ENCODE data around the gene CYB5B. TPM values are rescaled to one million over a fixed set of nuclear protein-coding genes. Genes with fewer than 3 reads are reported as not detected.

Gene CYB5B
- total RNA-seq, 1 experiment from 2014 or later, result 242 TPM

- no peak for DNase-seq (ENCODE audit: low spot score)
- no TSS peak for BruUV-seq (replicated peaks)
- ChIA-PET CTCF (no interaction called here), POLR2A (ENCODE audit: low non-redundant PET) (no interaction called here)
- Histone ChIP-seq H3K27ac (ENCODE audit: low read depth, low read length, poor library complexity, severe bottlenecking) (no peak overlapping the region), H3K4me3 (ENCODE audit: low read depth, low read length, poor library complexity, severe bottlenecking) (no peak overlapping the region), H3K36me3 (ENCODE audit: insufficient read depth, low read length, poor library complexity, severe bottlenecking) (no peaks in the 10 kb centered on the region), H3K27me3 (replicated peaks; ENCODE audit: insufficient read depth, low read depth, low read length, poor library complexity) (no peaks in the 10 kb centered on the region), H3K9me3 (ENCODE audit: low read depth, low read length, poor library complexity, severe bottlenecking) (no peaks in the 10 kb centered on the region), H3K4me1 (ENCODE audit: insufficient read depth, low read length, poor library complexity, severe bottlenecking) (peaks cover 60% of the 10 kb centered on the region)
- TF ChIP-seq CTCF (conservative IDR thresholded peaks at IDR 0.05; ENCODE audit: low read depth, low read length) (no peak), EZH2 (IDR thresholded peaks at IDR 0.05; ENCODE audit: borderline replicate concordance, low read depth, low read length, poor library complexity, severe bottlenecking) (no peak)
- intact Hi-C loops (cut with micrococcal nuclease; ENCODE audit: unreplicated experiment), result loop anchor here (5.0 kb wide), 3 partner anchors 68 to 538 kb away; no protein-coding TSS in a partner anchor
These were observed 25.1 kb upstream of the CYB5B start for GRCh38 chr16:69399361-69399760.

GRCh38 chr16:69402439-69402838 is 22.0 kb upstream of the CYB5B start:
- no TSS peak for BruUV-seq (replicated peaks)
- no peak for TF ChIP-seq CTCF (conservative IDR thresholded peaks at IDR 0.05; ENCODE audit: low read depth, low read length)
- TF ChIP-seq EZH2 (IDR thresholded peaks at IDR 0.05; ENCODE audit: borderline replicate concordance, low read depth, low read length, poor library complexity, severe bottlenecking), result no peak

GRCh38 chr16:69404275-69404805 is 20.1 kb upstream of the CYB5B start:
- H3K27ac ChIP-seq (ENCODE audit: low read depth, low read length, poor library complexity, severe bottlenecking), result peak overlapping the region; percentile 51
- ChIA-PET POLR2A (ENCODE audit: low non-redundant PET) (interaction anchor here (0.7 kb wide), 1 partner anchor 115 kb away, joined by 7 read pairs; no protein-coding TSS in a partner anchor), CTCF (no interaction called here)
- DNase-seq (ENCODE audit: low spot score), result peak; percentile 78
- peaks cover 40% of the 10 kb centered on the region for H3K4me1 ChIP-seq (ENCODE audit: insufficient read depth, low read length, poor library complexity, severe bottlenecking)
- BruUV-seq (replicated peaks), result no TSS peak
- H3K36me3 ChIP-seq (ENCODE audit: insufficient read depth, low read length, poor library complexity, severe bottlenecking), result no peaks in the 10 kb centered on the region
- TF ChIP-seq EZH2 (IDR thresholded peaks at IDR 0.05; ENCODE audit: borderline replicate concordance, low read depth, low read length, poor library complexity, severe bottlenecking) (no peak), CTCF (conservative IDR thresholded peaks at IDR 0.05; ENCODE audit: low read depth, low read length) (no peak)
- intact Hi-C loops (cut with micrococcal nuclease; ENCODE audit: unreplicated experiment), result no loop called here
- H3K4me3 ChIP-seq (ENCODE audit: low read depth, low read length, poor library complexity, severe bottlenecking), result no peak overlapping the region
- no peaks in the 10 kb centered on the region for H3K27me3 ChIP-seq (replicated peaks; ENCODE audit: insufficient read depth, low read depth, low read length, poor library complexity)
- no peaks in the 10 kb centered on the region for H3K9me3 ChIP-seq (ENCODE audit: low read depth, low read length, poor library complexity, severe bottlenecking)

More at GRCh38 chr16:69402439-69402838, 22.0 kb upstream of the CYB5B start:
- Histone ChIP-seq H3K4me1 (ENCODE audit: insufficient read depth, low read length, poor library complexity, severe bottlenecking) (peaks cover 55% of the 10 kb centered on the region), H3K36me3 (ENCODE audit: insufficient read depth, low read length, poor library complexity, severe bottlenecking) (no peaks in the 10 kb centered on the region), H3K4me3 (ENCODE audit: low read depth, low read length, poor library complexity, severe bottlenecking) (no peak overlapping the region), H3K27ac (ENCODE audit: low read depth, low read length, poor library complexity, severe bottlenecking) (peak overlapping the region; percentile 46), H3K27me3 (replicated peaks; ENCODE audit: insufficient read depth, low read depth, low read length, poor library complexity) (no peaks in the 10 kb centered on the region), H3K9me3 (ENCODE audit: low read depth, low read length, poor library complexity, severe bottlenecking) (no peaks in the 10 kb centered on the region)
- peak; percentile 91 for DNase-seq (ENCODE audit: low spot score)
- ChIA-PET CTCF (interaction anchor here (0.5 to 0.7 kb wide), 3 partner anchors 37 to 395 kb away, joined by 3 to 6 read pairs (median 3); no protein-coding TSS in a partner anchor), POLR2A (ENCODE audit: low non-redundant PET) (no interaction called here)
- intact Hi-C loops (cut with micrococcal nuclease; ENCODE audit: unreplicated experiment), result no loop called here
